Measurements from ENCODE around the gene MRPL52.

The MRPL52 gene

DNA sequence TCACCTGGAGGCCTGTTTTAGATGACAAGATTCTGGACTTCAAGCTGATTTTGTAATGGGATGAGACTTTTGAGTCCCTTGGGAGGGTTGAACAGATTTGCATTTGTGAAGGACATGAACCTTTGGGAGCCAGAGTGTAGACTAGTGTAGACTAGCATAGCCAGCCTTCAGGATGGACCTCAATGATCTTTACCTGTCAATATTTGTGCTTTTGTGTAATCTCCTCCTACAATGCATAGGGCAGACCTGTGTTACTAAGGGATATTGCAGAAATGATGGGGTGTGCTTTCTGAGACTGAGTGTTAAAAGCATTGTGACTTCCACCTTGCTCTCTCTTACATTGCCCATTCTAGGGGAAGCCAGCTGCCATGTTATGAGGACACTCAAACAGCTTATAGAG is 32.0 kb downstream of the MRPL52 start:
- no peak overlapping the region for H3K4me3 Mint-ChIP-seq
- peaks cover 10 to 18% of the 10 kb centered on the region in 2 donors for H3K27me3 Mint-ChIP-seq
- ATAC-seq (replicated peaks) (no peak), DNase-seq (no peak)
- H3K4me1 Mint-ChIP-seq (ENCODE audit: low read depth in 2 of 2) = peaks cover 11 to 14% of the 10 kb centered on the region in 2 donors
- no peak overlapping the region for H3K27ac Mint-ChIP-seq
- peaks cover 20% of the 10 kb centered on the region for H3K36me3 Mint-ChIP-seq (ENCODE audit: insufficient read depth)
- H3K9me3 Mint-ChIP-seq = no peaks in the 10 kb centered on the region

GRCh38 chr14:22864979-22865378 is 35.3 kb downstream of the MRPL52 start:
- peaks cover 10 to 17% of the 10 kb centered on the region in 2 donors for H3K27me3 Mint-ChIP-seq
- H3K4me1 Mint-ChIP-seq (ENCODE audit: low read depth in 2 of 2) = peaks cover 3% of the 10 kb centered on the region in 2 donors
- no peak for ATAC-seq (replicated peaks)
- no peak overlapping the region for H3K4me3 Mint-ChIP-seq
- no peak for DNase-seq
- peaks cover 8% of the 10 kb centered on the region for H3K36me3 Mint-ChIP-seq (ENCODE audit: insufficient read depth)
- no peaks in the 10 kb centered on the region for H3K9me3 Mint-ChIP-seq
- H3K27ac Mint-ChIP-seq = no peak overlapping the region

DNA sequence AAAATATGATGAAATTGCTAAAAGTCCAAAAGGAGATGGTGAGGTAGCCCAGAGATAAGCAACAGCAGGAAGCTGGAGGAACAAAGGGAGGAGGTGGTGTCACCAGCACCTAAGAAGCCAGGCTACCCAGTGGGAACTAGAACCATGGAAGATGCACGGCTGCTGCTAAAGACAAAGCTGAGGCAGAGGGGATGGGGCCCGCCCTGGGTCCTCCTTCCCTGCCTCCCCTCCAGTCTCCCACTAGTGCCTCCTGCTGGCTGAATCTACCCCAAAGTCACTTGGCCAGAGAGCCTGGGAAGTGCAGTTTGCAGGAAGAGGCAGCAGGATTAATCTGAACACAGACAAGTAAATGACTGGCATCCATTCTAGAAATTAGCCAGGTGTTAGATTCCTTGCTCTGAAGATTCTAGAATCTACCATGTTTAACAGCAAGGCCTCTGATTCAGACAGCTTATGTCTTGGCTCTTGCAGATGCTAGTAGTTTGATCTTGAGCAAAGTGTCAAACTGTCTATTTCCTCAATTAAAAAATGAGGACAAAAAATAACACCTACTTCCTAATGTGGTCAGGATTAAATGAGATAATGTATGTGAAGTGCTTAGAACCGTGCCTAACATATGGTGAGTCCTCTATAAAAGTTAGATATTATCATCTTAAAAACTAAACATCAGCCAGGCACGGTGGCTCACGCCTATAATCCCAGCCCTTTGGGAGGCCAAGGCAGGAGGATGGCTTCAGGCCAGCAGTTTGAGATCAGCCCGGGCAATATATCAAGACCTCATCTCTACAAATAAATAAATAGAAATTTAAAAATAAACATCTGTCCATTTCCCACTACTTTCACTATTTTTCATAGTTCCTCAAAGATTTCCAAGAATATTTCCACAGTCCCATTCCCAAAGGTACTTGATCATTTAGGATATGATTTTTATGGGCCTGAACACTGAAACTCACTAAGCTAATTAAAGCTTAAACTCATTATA is 36.0 kb downstream of the MRPL52 start:
- H3K27ac Mint-ChIP-seq = no peak overlapping the region
- H3K27me3 Mint-ChIP-seq = peaks cover 10 to 16% of the 10 kb centered on the region in 2 donors
- H3K4me3 Mint-ChIP-seq = no peak overlapping the region
- peaks cover 3 to 8% of the 10 kb centered on the region in 2 donors for H3K4me1 Mint-ChIP-seq (ENCODE audit: low read depth in 2 of 2)
- no peaks in the 10 kb centered on the region for H3K9me3 Mint-ChIP-seq
- H3K36me3 Mint-ChIP-seq (ENCODE audit: insufficient read depth) = peaks cover 7% of the 10 kb centered on the region
- no peak for DNase-seq
- ATAC-seq (replicated peaks) = no peak

DNA sequence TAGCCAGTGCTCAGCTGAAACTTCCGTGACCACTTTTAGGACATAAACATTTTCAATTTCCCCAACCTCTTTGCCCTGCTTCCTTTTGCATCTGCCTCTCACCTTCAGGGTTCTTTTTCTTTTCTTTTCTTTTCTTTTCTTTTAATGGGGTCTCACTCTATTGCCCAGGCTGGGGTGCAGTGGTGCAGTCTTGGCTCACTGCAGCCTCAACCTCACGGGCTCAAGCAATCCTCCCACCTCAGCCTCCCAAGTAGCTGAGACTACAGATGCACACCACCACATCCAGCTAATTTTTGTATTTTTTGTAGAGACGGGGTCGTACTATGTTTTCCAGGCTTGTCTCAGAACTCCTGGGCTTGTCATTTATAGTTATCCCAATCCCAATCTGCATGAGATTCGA is 37.2 kb downstream of the MRPL52 start:
- ATAC-seq (replicated peaks) (no peak), DNase-seq (no peak)
- Mint-ChIP-seq H3K36me3 (ENCODE audit: insufficient read depth) (peaks cover 8% of the 10 kb centered on the region), H3K4me3 (no peak overlapping the region), H3K27ac (peak overlapping the region in 1 of 2 donors; percentile 45), H3K4me1 (ENCODE audit: low read depth in 2 of 2) (peaks cover 6 to 13% of the 10 kb centered on the region in 2 donors), H3K27me3 (peaks cover 3 to 4% of the 10 kb centered on the region in 2 donors), H3K9me3 (no peaks in the 10 kb centered on the region)

DNA sequence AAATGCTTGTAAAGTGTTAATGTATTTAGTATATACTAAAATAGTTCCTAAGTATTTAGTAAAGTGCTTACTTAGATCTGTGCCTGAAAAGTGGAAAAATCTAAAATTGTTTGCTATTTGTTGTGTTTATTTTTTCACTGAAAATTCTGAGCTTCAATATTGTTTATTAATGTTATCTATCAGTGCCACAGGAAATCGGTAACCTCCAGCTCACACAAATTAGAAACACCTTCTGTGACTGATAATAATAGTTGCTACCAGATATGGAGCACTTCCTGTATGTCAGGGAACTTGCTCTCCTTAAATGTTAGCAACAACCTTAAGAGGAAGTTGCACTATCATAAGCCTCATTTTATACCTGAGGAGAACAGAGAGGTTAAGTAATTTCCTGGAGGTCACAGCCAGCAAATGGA is 41.1 kb downstream of the MRPL52 start:
- Mint-ChIP-seq H3K4me3 (peak overlapping the region; percentile 89 to 91), H3K9me3 (no peaks in the 10 kb centered on the region), H3K4me1 (ENCODE audit: low read depth in 2 of 2) (peaks cover 22 to 26% of the 10 kb centered on the region in 2 donors), H3K27ac (peak overlapping the region; percentile 92 to 95), H3K27me3 (no peaks in the 10 kb centered on the region), H3K36me3 (ENCODE audit: insufficient read depth) (peaks cover 34% of the 10 kb centered on the region)
- peak; percentile 58 for ATAC-seq (replicated peaks)
- DNase-seq = no peak

GRCh38 chr14:22871224-22872032 is 41.7 kb downstream of the MRPL52 start, which contains the start of gene LRP10:
Gene LRP10 (plus strand): TSS chr14:22871740. CDS start chr14:22872304, 564 bp downstream.
- Mint-ChIP-seq H3K27me3 (no peaks in the 10 kb centered on the region), H3K4me3 (peak within 1 kb of the TSS; percentile 89 to 91), H3K27ac (peak within 1 kb of the TSS; percentile 92 to 95), H3K9me3 (no peaks in the 10 kb centered on the region), H3K4me1 (ENCODE audit: low read depth in 2 of 2) (peaks cover 26 to 30% of the 10 kb centered on the region in 2 donors), H3K36me3 (ENCODE audit: insufficient read depth) (peaks cover 36% of the 10 kb centered on the region)
- ATAC-seq (replicated peaks) (peak; percentile 81), DNase-seq (peak; percentile 60 to 69 (median 67))

DNA sequence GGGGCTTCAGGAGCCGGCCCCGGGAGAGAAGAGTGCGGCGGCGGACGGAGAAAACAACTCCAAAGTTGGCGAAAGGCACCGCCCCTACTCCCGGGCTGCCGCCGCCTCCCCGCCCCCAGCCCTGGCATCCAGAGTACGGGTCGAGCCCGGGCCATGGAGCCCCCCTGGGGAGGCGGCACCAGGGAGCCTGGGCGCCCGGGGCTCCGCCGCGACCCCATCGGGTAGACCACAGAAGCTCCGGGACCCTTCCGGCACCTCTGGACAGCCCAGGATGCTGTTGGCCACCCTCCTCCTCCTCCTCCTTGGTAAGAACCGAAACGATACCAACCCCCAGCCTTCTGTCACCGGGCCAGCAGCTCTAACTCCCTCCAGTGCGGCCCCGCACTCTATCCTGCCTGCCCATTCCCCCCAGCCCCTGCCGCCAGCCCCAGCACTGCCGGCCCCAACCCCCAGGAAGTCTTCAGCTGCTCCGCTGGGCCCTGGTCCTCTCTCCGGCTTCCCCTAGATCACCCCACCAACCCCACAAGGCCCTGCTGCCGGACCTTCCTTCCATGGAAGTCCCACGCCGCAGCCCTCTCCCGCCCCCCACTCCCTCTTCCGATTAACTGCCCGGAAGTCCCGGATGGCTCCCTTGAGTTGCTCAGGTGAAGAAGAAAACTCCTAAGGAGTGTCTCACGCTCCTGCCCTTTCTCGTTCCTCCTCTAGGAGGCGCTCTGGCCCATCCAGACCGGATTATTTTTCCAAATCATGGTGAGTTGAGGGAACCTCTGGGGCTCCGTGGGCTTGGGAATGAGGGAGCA is 42.5 kb downstream of the MRPL52 start:
- H3K27me3 Mint-ChIP-seq = no peaks in the 10 kb centered on the region
- ATAC-seq (replicated peaks) (peak; percentile 28), DNase-seq (peak; percentile 60 to 68 (median 62))
- H3K9me3 Mint-ChIP-seq = no peaks in the 10 kb centered on the region
- peak overlapping the region; percentile 92 to 95 for H3K27ac Mint-ChIP-seq
- peaks cover 26 to 31% of the 10 kb centered on the region in 2 donors for H3K4me1 Mint-ChIP-seq (ENCODE audit: low read depth in 2 of 2)
- H3K36me3 Mint-ChIP-seq (ENCODE audit: insufficient read depth) = peaks cover 40% of the 10 kb centered on the region
- peak overlapping the region; percentile 89 to 91 for H3K4me3 Mint-ChIP-seq

GRCh38 chr14:22872833-22873520 is 43.3 kb downstream of the MRPL52 start:
- Mint-ChIP-seq H3K4me1 (ENCODE audit: low read depth in 2 of 2) (peaks cover 26 to 32% of the 10 kb centered on the region in 2 donors), H3K9me3 (no peaks in the 10 kb centered on the region), H3K4me3 (peak overlapping the region; percentile 89 to 91), H3K27me3 (no peaks in the 10 kb centered on the region), H3K27ac (peak overlapping the region; percentile 92 to 95), H3K36me3 (ENCODE audit: insufficient read depth) (peaks cover 47% of the 10 kb centered on the region)
- ATAC-seq (replicated peaks) (no peak), DNase-seq (no peak)

DNA sequence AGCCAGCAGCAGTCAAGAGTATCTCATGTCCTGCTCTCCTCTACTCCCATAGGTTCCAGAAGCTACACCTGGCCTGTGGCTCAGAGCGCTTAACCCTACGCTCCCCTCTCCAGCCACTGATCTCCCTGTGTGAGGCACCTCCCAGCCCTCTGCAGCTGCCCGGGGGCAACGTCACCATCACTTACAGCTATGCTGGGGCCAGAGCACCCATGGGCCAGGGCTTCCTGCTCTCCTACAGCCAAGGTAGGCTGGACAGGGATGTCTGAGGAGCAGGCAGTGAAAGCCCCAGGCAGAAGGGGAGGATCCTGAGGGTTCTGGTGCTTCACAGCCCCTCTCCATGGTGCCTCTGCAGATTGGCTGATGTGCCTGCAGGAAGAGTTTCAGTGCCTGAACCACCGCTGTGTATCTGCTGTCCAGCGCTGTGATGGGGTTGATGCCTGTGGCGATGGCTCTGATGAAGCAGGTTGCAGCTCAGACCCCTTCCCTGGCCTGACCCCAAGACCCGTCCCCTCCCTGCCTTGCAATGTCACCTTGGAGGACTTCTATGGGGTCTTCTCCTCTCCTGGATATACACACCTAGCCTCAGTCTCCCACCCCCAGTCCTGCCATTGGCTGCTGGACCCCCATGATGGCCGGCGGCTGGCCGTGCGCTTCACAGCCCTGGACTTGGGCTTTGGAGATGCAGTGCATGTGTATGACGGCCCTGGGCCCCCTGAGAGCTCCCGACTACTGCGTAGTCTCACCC is 45.5 kb downstream of the MRPL52 start:
- Mint-ChIP-seq H3K9me3 (no peaks in the 10 kb centered on the region), H3K27me3 (no peaks in the 10 kb centered on the region), H3K4me3 (no peak overlapping the region), H3K36me3 (ENCODE audit: insufficient read depth) (peaks cover 52% of the 10 kb centered on the region), H3K27ac (peak overlapping the region in 1 of 2 donors; percentile 80), H3K4me1 (ENCODE audit: low read depth in 2 of 2) (peaks cover 26 to 41% of the 10 kb centered on the region in 2 donors)
- ATAC-seq (replicated peaks) (no peak), DNase-seq (no peak)

GRCh38 chr14:22875748-22876319 is 46.1 kb downstream of the MRPL52 start:
- no peak for ATAC-seq (replicated peaks)
- Mint-ChIP-seq H3K27me3 (no peaks in the 10 kb centered on the region), H3K27ac (peak overlapping the region; percentile 53 to 80), H3K4me3 (no peak overlapping the region), H3K4me1 (ENCODE audit: low read depth in 2 of 2) (peaks cover 20 to 39% of the 10 kb centered on the region in 2 donors), H3K36me3 (ENCODE audit: insufficient read depth) (peaks cover 51% of the 10 kb centered on the region), H3K9me3 (no peaks in the 10 kb centered on the region)
- no peak for DNase-seq

GRCh38 chr14:22877000-22877501 is 47.4 kb downstream of the MRPL52 start:
- Mint-ChIP-seq H3K36me3 (ENCODE audit: insufficient read depth) (peaks cover 46% of the 10 kb centered on the region), H3K27me3 (no peaks in the 10 kb centered on the region), H3K4me3 (no peak overlapping the region), H3K4me1 (ENCODE audit: low read depth in 2 of 2) (peaks cover 17 to 41% of the 10 kb centered on the region in 2 donors), H3K27ac (peak overlapping the region in 1 of 2 donors; percentile 28), H3K9me3 (no peaks in the 10 kb centered on the region)
- no peak for ATAC-seq (replicated peaks)
- DNase-seq = no peak
